HG02642 (cell line): ENCODE data around the gene PRELID2.
"Not testable (repeated sequence)": the region's sequence is repeated elsewhere in the genome, so short reads cannot be mapped to it uniquely, and the experiment has no call there.

Source experiments
- ATAC-seq: cut with Tn5 transposase; IDR thresholded peaks from one replicate; pipeline ENCODE4 v1.9.1; 2021; ENCODE audit warnings: mild to moderate bottlenecking; ENCODE audit not compliant: unreplicated experiment, poor library complexity

The PRELID2 gene

GRCh38 chr5:145760660-145761059 lies 74.5 kb downstream of the PRELID2 start:
- no peak for ATAC-seq

GRCh38 chr5:145752947-145753346 lies 82.2 kb downstream of the PRELID2 start:
- ATAC-seq = no peak

GRCh38 chr5:145752534-145752933 lies 82.6 kb downstream of the PRELID2 start:
- no peak for ATAC-seq

- ATAC-seq = no peak
Observed at GRCh38 chr5:145750199-145750598, 84.9 kb downstream of the PRELID2 start.

- ATAC-seq = no peak
Observed at GRCh38 chr5:145743396-145744061, 91.6 kb downstream of the PRELID2 start.

GRCh38 chr5:145739843-145740242 lies 95.3 kb downstream of the PRELID2 start:
- ATAC-seq = no peak

GRCh38 chr5:145738227-145738626 lies 96.9 kb downstream of the PRELID2 start:
- ATAC-seq = no peak

GRCh38 chr5:145737578-145737977 lies 97.6 kb downstream of the PRELID2 start:
- ATAC-seq = no peak

GRCh38 chr5:145729956-145730355 lies 105.2 kb downstream of the PRELID2 start:
- not testable (repeated sequence) for ATAC-seq

GRCh38 chr5:145723516-145723915 lies 111.6 kb downstream of the PRELID2 start:
- ATAC-seq = no peak

- no peak for ATAC-seq
Observed at GRCh38 chr5:145718956-145719355, 116.2 kb downstream of the PRELID2 start.

GRCh38 chr5:145715412-145715811 lies 119.7 kb downstream of the PRELID2 start:
- no peak for ATAC-seq

GRCh38 chr5:145712245-145712644 lies 122.9 kb downstream of the PRELID2 start:
- no peak for ATAC-seq

- no peak for ATAC-seq
Observed at GRCh38 chr5:145711417-145711816, 123.7 kb downstream of the PRELID2 start.
